Psoas muscle (tissue), 8 donors: ENCODE data around the gene TMIGD3. TPM values are rescaled to one million over a fixed set of nuclear protein-coding genes. Genes with fewer than 3 reads are reported as not detected.
A peak's percentile ranks its signal among the peaks of the same experiment; 100 is the strongest.

Experiments used
- ATAC-seq, 4 donors: fragments of 200-7000 bp; cut with Tn5 transposase; one replicate each; pipeline ENCODE4 v1.9.1; 2020; ENCODE audit warnings: moderate library complexity in 3 of 4, mild to moderate bottlenecking in 2 of 4
- DNase-seq, 2 donors: peaks; one replicate each; pipeline ENCODE4 v3.0.0-alpha.2; 2020
- H3K27ac ChIP-seq: fragments of 200-600 bp; one replicate; pipeline ENCODE4 v1.8.0; 2022
- H3K27me3 ChIP-seq, 3 donors: fragments of 200-600 bp in 1 of 3; one replicate each; pipeline versions ENCODE4 v1.6.1 to v1.8.0; 2013 to 2022; ENCODE audit warnings: low read length in 2 of 3, mild to moderate bottlenecking in 2 of 3, moderate library complexity in 1 of 3; ENCODE audit not compliant: insufficient read depth in 3 of 3
- H3K36me3 ChIP-seq, 2 donors: fragments of 200-600 bp in 1 of 2; one replicate each; pipeline versions ENCODE4 v1.6.1 to v1.8.0; 2013 to 2022; ENCODE audit warnings: low read depth in 1 of 2, mild to moderate bottlenecking in 1 of 2, moderate library complexity in 1 of 2; ENCODE audit not compliant: insufficient read depth in 1 of 2
- H3K4me1 ChIP-seq: fragments of 200-600 bp; one replicate; pipeline ENCODE4 v1.8.0; 2022
- H3K4me3 ChIP-seq: fragments of 200-600 bp; one replicate; pipeline ENCODE4 v1.8.0; 2022; ENCODE audit warnings: mild to moderate bottlenecking
- H3K9me3 ChIP-seq: fragments of 200-600 bp; one replicate; pipeline ENCODE4 v1.8.0; 2022
- WGBS, 3 donors: extraction: QIAGEN DNeasy Blood & Tissue Kit; methylation state at CpG; one replicate each; pipeline versions ENCODE4 v1.1.6 to v1.1.7; 2013; 5-methylcytosine and 5-hydroxymethylcytosine counted together
- intact Hi-C, 2 donors: fragments of 100-400 bp; cut with DNase I; formaldehyde crosslinking; loops; one replicate each; pipeline versions ENCODE4 v1.11.0 to v1.14.2; 2022
- polyA plus RNA-seq, 3 donors: library from polyadenylated mRNA; stranded (reverse); fragments of 200-250 nt; gene quantifications; one replicate each; pipeline ENCODE4 v1.2.3, GENCODE V29; 2013
- total RNA-seq, 4 donors: library from RNA; stranded (reverse); fragmentation: NEBNext Ultra II Directional in 2 of 4; extraction: Animal tissue kit (Norgen Biotek cat#: 25700) in 2 of 4; gene quantifications; one replicate each; pipeline versions ENCODE4 v1.2.1 to v1.2.4, GENCODE V29; 2021 to 2023
- TF ChIP-seq, protein P1 (sequence below): fragments of 200-600 bp; IDR thresholded peaks from one replicate; pipeline ENCODE4 v1.8.0; 2022; ENCODE audit warnings: antibody characterized with exemption
- donor health status: healthy with polysubstance abuse.
- donor health status: DM: no; HTN: no; CAD: no; lungs with moderate emphysema.
- donor health status: Bipolar disorder and iron deficiency.
- donor health status: healthy.
- donor health status: DM: yes; HTN: yes; CAD: no.
- donor health status: DM: no; HTN: no; CAD: no.
- donor health status: DM: no; HTN: no; CAD: no.
- donor health status: DM: yes; HTN: yes; CAD: no.

TMIGD3 gene
- total and polyA plus RNA-seq, 7 donors: 0.34 to 1.1 (median 0.61) TPM

DNA sequence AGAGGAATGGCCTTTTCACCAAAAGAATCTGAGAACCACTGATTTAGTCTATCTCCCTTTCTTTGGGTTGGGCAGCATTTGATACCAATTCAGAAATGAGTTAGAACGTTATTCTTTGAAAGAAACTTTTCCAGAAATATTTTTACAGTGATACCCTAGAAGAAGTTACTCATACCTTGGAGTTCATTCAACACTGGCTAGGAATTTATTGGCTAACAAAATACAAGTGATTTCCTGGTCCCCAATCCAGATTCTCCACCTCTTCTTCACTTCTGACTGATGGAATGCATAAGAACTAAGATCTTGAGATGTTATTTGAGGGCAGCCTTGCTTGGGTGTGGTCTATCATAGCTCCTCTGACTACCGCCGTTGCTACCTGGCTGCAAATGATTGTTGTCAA is 20.3 kb downstream of the TMIGD3 start:
- Histone ChIP-seq H3K4me1 (peaks cover 8% of the 10 kb centered on the region), H3K27me3 (no peaks in the 10 kb centered on the region), H3K4me3 (no peak overlapping the region), H3K9me3 (no peaks in the 10 kb centered on the region), H3K36me3 (peaks cover 0 to 8% of the 10 kb centered on the region in 2 donors), H3K27ac (no peak overlapping the region)
- no peak for ATAC-seq
- TF ChIP-seq, protein P1, sequence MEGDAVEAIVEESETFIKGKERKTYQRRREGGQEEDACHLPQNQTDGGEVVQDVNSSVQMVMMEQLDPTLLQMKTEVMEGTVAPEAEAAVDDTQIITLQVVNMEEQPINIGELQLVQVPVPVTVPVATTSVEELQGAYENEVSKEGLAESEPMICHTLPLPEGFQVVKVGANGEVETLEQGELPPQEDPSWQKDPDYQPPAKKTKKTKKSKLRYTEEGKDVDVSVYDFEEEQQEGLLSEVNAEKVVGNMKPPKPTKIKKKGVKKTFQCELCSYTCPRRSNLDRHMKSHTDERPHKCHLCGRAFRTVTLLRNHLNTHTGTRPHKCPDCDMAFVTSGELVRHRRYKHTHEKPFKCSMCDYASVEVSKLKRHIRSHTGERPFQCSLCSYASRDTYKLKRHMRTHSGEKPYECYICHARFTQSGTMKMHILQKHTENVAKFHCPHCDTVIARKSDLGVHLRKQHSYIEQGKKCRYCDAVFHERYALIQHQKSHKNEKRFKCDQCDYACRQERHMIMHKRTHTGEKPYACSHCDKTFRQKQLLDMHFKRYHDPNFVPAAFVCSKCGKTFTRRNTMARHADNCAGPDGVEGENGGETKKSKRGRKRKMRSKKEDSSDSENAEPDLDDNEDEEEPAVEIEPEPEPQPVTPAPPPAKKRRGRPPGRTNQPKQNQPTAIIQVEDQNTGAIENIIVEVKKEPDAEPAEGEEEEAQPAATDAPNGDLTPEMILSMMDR: no peak
- no peak for DNase-seq
- WGBS, 3 donors: 44 to 76% (median 49%) methylated on average over 3 of the region's 3 CpGs
- intact Hi-C loops: loop anchor here (5.0 to 10.0 kb wide), 3 partner anchors 174 to 284 kb away; no protein-coding TSS in a partner anchor

DNA sequence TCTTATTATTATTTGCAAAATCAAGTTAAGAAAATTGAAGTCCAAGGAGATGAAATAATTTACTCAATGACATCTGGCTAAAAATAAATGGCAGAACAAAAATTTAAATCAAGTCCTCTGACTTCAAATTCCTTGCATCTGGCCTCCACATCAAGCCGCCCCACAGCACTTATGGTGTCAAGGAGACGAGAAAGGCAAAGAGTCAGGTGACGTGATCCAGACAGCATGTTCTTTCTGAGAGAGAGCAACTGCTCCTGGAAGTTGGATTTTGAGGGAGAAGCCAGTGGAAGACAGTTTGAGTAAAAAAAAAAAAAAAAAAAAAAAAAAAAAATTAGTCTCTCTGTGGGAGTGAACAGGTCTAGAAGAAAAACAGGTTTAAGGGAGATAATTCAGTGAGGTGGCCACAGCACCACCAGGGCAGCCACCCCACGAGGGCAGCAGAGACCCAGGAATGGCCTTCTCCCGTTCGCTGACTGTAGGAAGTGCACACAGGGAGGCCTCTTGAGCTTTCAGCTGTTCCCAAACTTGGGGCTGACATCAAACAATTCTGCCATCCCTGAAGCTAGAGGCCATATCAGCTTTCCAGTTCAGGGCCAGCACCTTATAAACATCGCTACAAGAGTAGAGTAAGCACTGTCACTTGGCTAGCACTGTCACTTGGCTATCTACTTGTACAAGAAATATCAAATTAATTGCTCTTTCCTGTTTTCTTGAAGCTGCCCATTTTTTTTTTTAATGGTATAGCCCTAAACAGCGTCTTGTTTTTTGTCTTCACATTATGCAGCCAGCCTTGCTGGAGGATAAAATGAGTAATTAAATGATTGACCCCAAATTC is 21.8 kb downstream of the TMIGD3 start:
- ATAC-seq: peak; percentile 95 to 99 (median 98)
- peak overlapping the region; percentile 13 for H3K27ac ChIP-seq

DNA sequence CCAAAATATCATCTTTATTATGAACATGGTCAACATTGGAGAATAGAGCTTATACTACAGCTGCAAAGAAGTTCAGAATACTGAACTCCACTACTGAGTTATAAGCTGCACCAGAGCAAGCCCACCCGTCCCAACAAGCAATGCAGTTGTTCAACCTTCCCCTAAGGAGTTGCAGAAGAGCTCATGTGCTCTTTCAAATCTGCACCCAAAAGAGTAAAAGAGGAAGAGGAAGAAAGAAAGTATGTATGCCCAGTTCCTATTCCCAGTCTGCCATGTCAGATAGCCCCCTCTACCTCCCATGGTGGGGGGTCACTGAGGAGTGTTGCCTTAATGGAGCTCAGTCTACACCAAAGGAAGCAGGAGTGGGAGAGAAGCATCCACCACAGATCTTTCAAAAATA is 22.8 kb downstream of the TMIGD3 start:
- 52 to 72% (median 70%) methylated on average over 1 of the region's 1 CpG for WGBS, 3 donors
- no peaks in the 10 kb centered on the region for H3K9me3 ChIP-seq
- TF ChIP-seq, protein P1: no peak
- intact Hi-C loops: loop anchor here (5.0 to 10.0 kb wide), 3 partner anchors 177 to 287 kb away; no protein-coding TSS in a partner anchor
- ATAC-seq (no peak), DNase-seq (no peak)
- peaks cover 0 to 29% of the 10 kb centered on the region in 2 donors for H3K36me3 ChIP-seq
- H3K27me3 ChIP-seq: no peaks in the 10 kb centered on the region
- H3K4me3 ChIP-seq: no peak overlapping the region
- H3K4me1 ChIP-seq: peaks cover 8% of the 10 kb centered on the region
- H3K27ac ChIP-seq: no peak overlapping the region

More for the DNA sequence above, 21.8 kb downstream of the TMIGD3 start:
- TF ChIP-seq, protein P1: peak; percentile 71
- intact Hi-C loops: loop anchor here (5.0 to 10.0 kb wide), 3 partner anchors 176 to 286 kb away; no protein-coding TSS in a partner anchor
- H3K4me1 ChIP-seq: peaks cover 8% of the 10 kb centered on the region
- no peak overlapping the region for H3K4me3 ChIP-seq
- no peaks in the 10 kb centered on the region for H3K27me3 ChIP-seq
- DNase-seq: peak; percentile 76 to 86
- H3K9me3 ChIP-seq: no peaks in the 10 kb centered on the region
- H3K36me3 ChIP-seq: peaks cover 0 to 20% of the 10 kb centered on the region in 2 donors
- WGBS, 3 donors: 21 to 28% (median 22%) methylated on average over 8 of the region's 8 CpGs

DNA sequence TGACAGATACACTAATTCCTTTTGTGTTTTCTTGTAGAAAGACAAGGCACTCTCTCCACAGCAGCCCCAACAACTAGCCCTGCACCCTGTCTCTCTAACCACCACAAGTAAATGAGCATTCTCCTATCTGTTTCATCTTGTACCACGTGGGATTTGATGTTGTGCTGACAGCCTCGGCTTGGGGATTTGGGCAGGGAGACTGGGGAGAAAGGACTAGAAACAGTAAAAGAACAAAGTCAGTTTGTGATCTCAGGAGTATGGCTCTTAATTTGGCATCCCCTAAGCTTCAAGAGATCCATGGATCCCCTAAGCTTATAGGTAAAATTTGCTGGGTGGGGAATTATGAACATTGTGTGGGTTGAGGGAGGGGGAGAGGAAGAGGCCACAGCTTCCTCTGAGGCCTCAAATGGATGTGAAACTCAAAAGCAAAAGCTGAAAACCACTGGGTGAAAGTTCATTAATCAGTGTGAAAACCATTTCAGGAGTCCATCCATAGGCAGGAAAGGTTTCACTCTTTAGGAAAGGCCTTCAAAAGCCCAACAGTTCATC is 26.6 kb downstream of the TMIGD3 start:
- peaks cover 6 to 53% of the 10 kb centered on the region in 2 donors for H3K36me3 ChIP-seq
- no peaks in the 10 kb centered on the region for H3K27me3 ChIP-seq
- H3K9me3 ChIP-seq: no peaks in the 10 kb centered on the region
- 52 to 60% (median 58%) methylated on average over 2 of the region's 2 CpGs for WGBS, 3 donors
- no peak for DNase-seq
- peaks cover under 1% of the 10 kb centered on the region for H3K4me1 ChIP-seq
- TF ChIP-seq, protein P1: no peak
- intact Hi-C loops: no loop called here
- H3K27ac ChIP-seq: no peak overlapping the region
- no peak overlapping the region for H3K4me3 ChIP-seq
- no peak for ATAC-seq
